ENCODE measurements around the gene CD300LB. TPM values are rescaled to one million over a fixed set of nuclear protein-coding genes. Genes with fewer than 3 reads are reported as not detected.

CD300LB gene
- total and polyA plus RNA-seq, 4 experiments from 2014 or later, result 0.17 to 0.19 TPM; not detected in 2

- H3K9me3 Mint-ChIP-seq, result peaks cover 0 to 5% (median 0%) of the 10 kb centered on the region in 8 donors
- no peak overlapping the region for H3K27ac Mint-ChIP-seq
- H3K27ac ChIP-seq (ENCODE audit: low read depth, low read length), result no peak overlapping the region
- no peak overlapping the region for H3K4me3 ChIP-seq (ENCODE audit: low read length in 2 of 2)
- peaks cover 6% of the 10 kb centered on the region for H3K27me3 ChIP-seq (ENCODE audit: insufficient read depth, low read length)
- no peaks in the 10 kb centered on the region for H3K36me3 ChIP-seq (ENCODE audit: insufficient read depth, low read length)
- H3K4me3 Mint-ChIP-seq, result no peak overlapping the region
- no peak for DNase-seq
- peaks cover 32 to 41% of the 10 kb centered on the region in 2 donors for H3K27me3 Mint-ChIP-seq
- H3K36me3 Mint-ChIP-seq, result no peaks in the 10 kb centered on the region
- peaks cover 0 to 4% (median 1%) of the 10 kb centered on the region in 4 donors for H3K4me1 Mint-ChIP-seq
- CTCF ChIA-PET (ENCODE audit: partially characterized antibody), result no interaction called here
- intact Hi-C loops (cut with micrococcal nuclease), result no loop called here
- H3K4me1 ChIP-seq (ENCODE audit: insufficient read depth, low read length), result no peaks in the 10 kb centered on the region
- no peaks in the 10 kb centered on the region for H3K9me3 ChIP-seq (ENCODE audit: control insufficient read depth in 1 of 2, low read length in 2 of 2)
- POLR2A ChIA-PET (ENCODE audit: partially characterized antibody), result no interaction called here
These were observed 6.4 kb downstream of the CD300LB start for GRCh38 chr17:74524653-74525464.

- peaks cover 0 to 4% (median 1%) of the 10 kb centered on the region in 4 donors for H3K4me1 Mint-ChIP-seq
- Histone ChIP-seq H3K27me3 (ENCODE audit: insufficient read depth, low read length) (peaks cover 6% of the 10 kb centered on the region), H3K27ac (ENCODE audit: low read depth, low read length) (no peak overlapping the region), H3K4me1 (ENCODE audit: insufficient read depth, low read length) (no peaks in the 10 kb centered on the region), H3K36me3 (ENCODE audit: insufficient read depth, low read length) (no peaks in the 10 kb centered on the region), H3K9me3 (ENCODE audit: control insufficient read depth in 1 of 2, low read length in 2 of 2) (no peaks in the 10 kb centered on the region), H3K4me3 (ENCODE audit: low read length in 2 of 2) (no peak overlapping the region)
- POLR2A ChIA-PET (ENCODE audit: partially characterized antibody), result no interaction called here
- DNase-seq, result no peak
- H3K27me3 Mint-ChIP-seq, result peaks cover 34 to 46% of the 10 kb centered on the region in 2 donors
- CTCF ChIA-PET (ENCODE audit: partially characterized antibody), result interaction anchor here (1.5 kb wide), 1 partner anchor 8 kb away, joined by 3 read pairs; the partner anchor contains the start of gene CD300LB
- H3K36me3 Mint-ChIP-seq, result no peaks in the 10 kb centered on the region
- intact Hi-C loops (cut with micrococcal nuclease), result no loop called here
- H3K27ac Mint-ChIP-seq, result no peak overlapping the region
- H3K4me3 Mint-ChIP-seq, result no peak overlapping the region
- peaks cover under 1 to 7% (median 4%) of the 10 kb centered on the region in 8 donors for H3K9me3 Mint-ChIP-seq
These were observed 8.0 kb downstream of the CD300LB start for GRCh38 chr17:74523308-74523707.

- Mint-ChIP-seq H3K36me3 (no peaks in the 10 kb centered on the region), H3K4me3 (no peak overlapping the region), H3K9me3 (peaks cover 2 to 11% (median 6%) of the 10 kb centered on the region in 8 donors), H3K27ac (no peak overlapping the region), H3K27me3 (peaks cover 34 to 43% of the 10 kb centered on the region in 2 donors), H3K4me1 (peaks cover 0 to 4% (median 1%) of the 10 kb centered on the region in 4 donors)
- Histone ChIP-seq H3K4me1 (ENCODE audit: insufficient read depth, low read length) (no peaks in the 10 kb centered on the region), H3K36me3 (ENCODE audit: insufficient read depth, low read length) (no peaks in the 10 kb centered on the region), H3K4me3 (ENCODE audit: low read length in 2 of 2) (no peak overlapping the region), H3K27ac (ENCODE audit: low read depth, low read length) (no peak overlapping the region), H3K9me3 (ENCODE audit: control insufficient read depth in 1 of 2, low read length in 2 of 2) (no peaks in the 10 kb centered on the region), H3K27me3 (ENCODE audit: insufficient read depth, low read length) (peaks cover 6% of the 10 kb centered on the region)
- no peak for DNase-seq
- ChIA-PET CTCF (ENCODE audit: partially characterized antibody) (interaction anchor here (0.9 to 1.5 kb wide), 3 partner anchors 9 to 153 kb away, joined by 3 read pairs; partner anchors contain the start of gene CD300LB), POLR2A (ENCODE audit: partially characterized antibody) (no interaction called here)
- intact Hi-C loops (cut with micrococcal nuclease), result no loop called here
These were observed 8.7 kb downstream of the CD300LB start for GRCh38 chr17:74522381-74523105.

- H3K4me3 ChIP-seq (ENCODE audit: low read length in 2 of 2), result no peak overlapping the region
These were observed 9.5 kb downstream of the CD300LB start for GRCh38 chr17:74521701-74522201.

GRCh38 chr17:74520790-74521480 is 10.3 kb downstream of the CD300LB start:
- intact Hi-C loops (cut with micrococcal nuclease), result no loop called here
- H3K4me1 ChIP-seq (ENCODE audit: insufficient read depth, low read length), result no peaks in the 10 kb centered on the region
- CTCF ChIA-PET (ENCODE audit: partially characterized antibody), result no interaction called here
- no peaks in the 10 kb centered on the region for H3K36me3 Mint-ChIP-seq
- H3K27ac Mint-ChIP-seq, result no peak overlapping the region
- POLR2A ChIA-PET (ENCODE audit: partially characterized antibody), result no interaction called here
- H3K27me3 ChIP-seq (ENCODE audit: insufficient read depth, low read length), result peaks cover 6% of the 10 kb centered on the region
- H3K4me3 Mint-ChIP-seq, result no peak overlapping the region
- no peak overlapping the region for H3K27ac ChIP-seq (ENCODE audit: low read depth, low read length)
- DNase-seq, result no peak
- peaks cover 2 to 11% (median 6%) of the 10 kb centered on the region in 8 donors for H3K9me3 Mint-ChIP-seq
- no peaks in the 10 kb centered on the region for H3K36me3 ChIP-seq (ENCODE audit: insufficient read depth, low read length)
- H3K4me3 ChIP-seq (ENCODE audit: low read length in 2 of 2), result no peak overlapping the region
- H3K4me1 Mint-ChIP-seq, result peaks cover 0 to 4% (median 1%) of the 10 kb centered on the region in 4 donors
- H3K27me3 Mint-ChIP-seq, result peaks cover 36 to 41% of the 10 kb centered on the region in 2 donors
- no peaks in the 10 kb centered on the region for H3K9me3 ChIP-seq (ENCODE audit: control insufficient read depth in 1 of 2, low read length in 2 of 2)

More at GRCh38 chr17:74521701-74522201, 9.5 kb downstream of the CD300LB start:
- Mint-ChIP-seq H3K27me3 (peaks cover 36 to 43% of the 10 kb centered on the region in 2 donors), H3K4me1 (peaks cover 0 to 4% (median 1%) of the 10 kb centered on the region in 4 donors), H3K4me3 (no peak overlapping the region), H3K9me3 (peaks cover 2 to 11% (median 6%) of the 10 kb centered on the region in 8 donors), H3K27ac (no peak overlapping the region), H3K36me3 (no peaks in the 10 kb centered on the region)
- H3K36me3 ChIP-seq (ENCODE audit: insufficient read depth, low read length), result no peaks in the 10 kb centered on the region
- no peaks in the 10 kb centered on the region for H3K9me3 ChIP-seq (ENCODE audit: control insufficient read depth in 1 of 2, low read length in 2 of 2)
- DNase-seq, result no peak
- intact Hi-C loops (cut with micrococcal nuclease), result no loop called here
- POLR2A ChIA-PET (ENCODE audit: partially characterized antibody), result no interaction called here
- H3K4me1 ChIP-seq (ENCODE audit: insufficient read depth, low read length), result no peaks in the 10 kb centered on the region
- CTCF ChIA-PET (ENCODE audit: partially characterized antibody), result interaction anchor here (0.9 to 1.4 kb wide), 2 partner anchors 143 to 153 kb away, joined by 3 read pairs; no protein-coding TSS in a partner anchor
- H3K27ac ChIP-seq (ENCODE audit: low read depth, low read length), result no peak overlapping the region
- peaks cover 6% of the 10 kb centered on the region for H3K27me3 ChIP-seq (ENCODE audit: insufficient read depth, low read length)

- Histone ChIP-seq H3K27me3 (ENCODE audit: insufficient read depth, low read length) (peaks cover 6% of the 10 kb centered on the region), H3K27ac (ENCODE audit: low read depth, low read length) (no peak overlapping the region), H3K4me1 (ENCODE audit: insufficient read depth, low read length) (no peaks in the 10 kb centered on the region), H3K36me3 (ENCODE audit: insufficient read depth, low read length) (no peaks in the 10 kb centered on the region), H3K9me3 (ENCODE audit: control insufficient read depth in 1 of 2, low read length in 2 of 2) (no peaks in the 10 kb centered on the region), H3K4me3 (ENCODE audit: low read length in 2 of 2) (no peak overlapping the region)
- DNase-seq, result no peak
- H3K9me3 Mint-ChIP-seq, result peaks cover 2 to 14% (median 7%) of the 10 kb centered on the region in 8 donors
- intact Hi-C loops (cut with micrococcal nuclease), result no loop called here
- POLR2A ChIA-PET (ENCODE audit: partially characterized antibody), result interaction anchor here (0.6 kb wide), 1 partner anchor 343 kb away, joined by 3 read pairs; no protein-coding TSS in a partner anchor
- H3K27ac Mint-ChIP-seq, result no peak overlapping the region
- CTCF ChIA-PET (ENCODE audit: partially characterized antibody), result no interaction called here
- H3K27me3 Mint-ChIP-seq, result peaks cover 33 to 35% of the 10 kb centered on the region in 2 donors
- H3K4me3 Mint-ChIP-seq, result no peak overlapping the region
- H3K4me1 Mint-ChIP-seq, result peaks cover 0 to 4% (median 1%) of the 10 kb centered on the region in 4 donors
- H3K36me3 Mint-ChIP-seq, result no peaks in the 10 kb centered on the region
These were observed 11.2 kb downstream of the CD300LB start for GRCh38 chr17:74520016-74520434.
